ENCODE data around the gene TELO2.

DNA sequence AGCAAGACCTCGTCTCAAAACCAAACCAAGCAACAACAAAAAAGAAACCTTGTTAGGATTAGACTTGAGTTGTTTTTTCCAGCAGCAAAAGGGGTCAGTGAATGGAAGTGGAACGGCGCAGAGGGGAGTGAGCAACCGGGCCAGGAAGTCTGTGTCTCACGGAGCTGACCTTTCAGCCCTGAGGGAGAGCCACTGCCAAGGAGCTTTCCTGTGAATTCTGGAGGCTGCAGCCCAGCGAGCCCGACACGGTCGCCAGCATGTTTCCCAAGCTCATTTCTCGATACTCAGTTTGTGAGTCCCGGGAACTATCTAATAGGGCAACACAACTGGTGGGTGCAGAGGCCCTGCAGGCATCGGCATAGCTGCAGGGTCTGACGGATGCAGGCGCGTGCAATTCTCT lies 19.6 kb downstream of the TELO2 start:
- TF ChIP-seq, protein P1, sequence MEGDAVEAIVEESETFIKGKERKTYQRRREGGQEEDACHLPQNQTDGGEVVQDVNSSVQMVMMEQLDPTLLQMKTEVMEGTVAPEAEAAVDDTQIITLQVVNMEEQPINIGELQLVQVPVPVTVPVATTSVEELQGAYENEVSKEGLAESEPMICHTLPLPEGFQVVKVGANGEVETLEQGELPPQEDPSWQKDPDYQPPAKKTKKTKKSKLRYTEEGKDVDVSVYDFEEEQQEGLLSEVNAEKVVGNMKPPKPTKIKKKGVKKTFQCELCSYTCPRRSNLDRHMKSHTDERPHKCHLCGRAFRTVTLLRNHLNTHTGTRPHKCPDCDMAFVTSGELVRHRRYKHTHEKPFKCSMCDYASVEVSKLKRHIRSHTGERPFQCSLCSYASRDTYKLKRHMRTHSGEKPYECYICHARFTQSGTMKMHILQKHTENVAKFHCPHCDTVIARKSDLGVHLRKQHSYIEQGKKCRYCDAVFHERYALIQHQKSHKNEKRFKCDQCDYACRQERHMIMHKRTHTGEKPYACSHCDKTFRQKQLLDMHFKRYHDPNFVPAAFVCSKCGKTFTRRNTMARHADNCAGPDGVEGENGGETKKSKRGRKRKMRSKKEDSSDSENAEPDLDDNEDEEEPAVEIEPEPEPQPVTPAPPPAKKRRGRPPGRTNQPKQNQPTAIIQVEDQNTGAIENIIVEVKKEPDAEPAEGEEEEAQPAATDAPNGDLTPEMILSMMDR (IDR thresholded peaks at IDR 0.05): no peak
- no peak for TF ChIP-seq POLR2A (IDR thresholded peaks at IDR 0.05)
